ENCODE results near the gene CMC1. TPM values are rescaled to one million over a fixed set of nuclear protein-coding genes. Genes with fewer than 3 reads are reported as not detected.

CMC1 gene
- total RNA-seq, 1 experiment from 2014 or later, result 29.9 TPM

DNA sequence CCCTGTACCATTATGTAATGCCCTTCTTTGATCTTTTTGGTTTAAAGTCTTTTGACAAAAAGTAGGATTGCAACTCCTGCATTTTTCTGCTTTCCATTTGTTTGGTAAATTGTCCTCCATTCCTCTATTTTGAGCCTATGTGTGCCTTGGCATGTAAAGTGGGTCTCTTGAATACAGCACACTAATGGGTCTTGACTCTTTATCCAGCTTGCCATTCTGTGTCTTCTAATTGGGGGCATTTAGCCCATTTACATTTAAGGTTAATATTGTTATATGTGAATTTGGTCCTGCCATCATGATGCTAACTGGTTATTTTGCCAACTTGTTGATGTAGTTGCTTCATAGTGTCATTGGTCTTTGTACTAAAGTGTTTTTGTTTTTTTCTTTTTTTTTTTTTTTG, 32.4 kb downstream of the CMC1 start:
- Histone ChIP-seq H3K9me3 (ENCODE audit: low read length) (peaks cover 7% of the 10 kb centered on the region; the same call in 1 of the 2 replicates), H3K4me1 (ENCODE audit: low read length) (peaks cover 9% of the 10 kb centered on the region), H3K79me2 (ENCODE audit: low read length) (peaks cover 62% of the 10 kb centered on the region), H3K4me2 (ENCODE audit: low read depth, low read length, poor library complexity, severe bottlenecking) (no peak overlapping the region), H3K27ac (ENCODE audit: low read length) (no peak overlapping the region), H4K20me1 (ENCODE audit: insufficient read depth, low read depth, low read length) (no peaks in the 10 kb centered on the region), H3K27me3 (ENCODE audit: low read length) (no peaks in the 10 kb centered on the region), H2AFZ (ENCODE audit: low read length) (no peak overlapping the region), H3K9me2 (replicated peaks; ENCODE audit: insufficient read depth, low read length) (no peaks in the 10 kb centered on the region), H3K9ac (ENCODE audit: low read length) (no peak overlapping the region), H3K36me3 (ENCODE audit: insufficient read depth, low read length) (peaks cover 48% of the 10 kb centered on the region), H3K4me3 (ENCODE audit: low read length) (no peak overlapping the region)
- DNase-seq, result no peak

DNA sequence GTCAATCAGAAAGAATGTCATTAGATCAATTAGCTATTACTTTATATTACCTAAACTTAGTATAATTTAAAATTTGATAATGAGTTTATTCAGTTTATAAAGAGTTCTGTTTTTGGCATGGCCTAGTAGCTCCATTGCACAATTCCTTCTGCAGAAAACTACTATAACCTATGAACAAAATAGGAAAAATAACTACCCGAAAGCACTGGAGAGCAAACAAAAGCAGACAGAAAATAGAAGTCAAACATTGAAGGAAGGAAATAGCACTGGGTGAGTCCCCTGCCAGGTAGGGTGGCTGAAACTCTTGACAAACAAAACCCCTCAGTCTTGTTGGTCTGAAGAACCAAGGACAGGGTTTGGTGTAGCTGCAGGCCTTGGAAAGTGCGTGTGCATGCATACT, 37.5 kb downstream of the CMC1 start:
- no peaks in the 10 kb centered on the region for H3K9me3 ChIP-seq (ENCODE audit: low read length)
- H3K9ac ChIP-seq (ENCODE audit: low read length), result no peak overlapping the region
- H3K27me3 ChIP-seq (ENCODE audit: low read length), result no peaks in the 10 kb centered on the region
- H3K36me3 ChIP-seq (ENCODE audit: insufficient read depth, low read length), result peaks cover 15% of the 10 kb centered on the region; the same call in 1 of the 2 replicates
- no peak overlapping the region for H2AFZ ChIP-seq (ENCODE audit: low read length)
- no peaks in the 10 kb centered on the region for H4K20me1 ChIP-seq (ENCODE audit: insufficient read depth, low read depth, low read length)
- H3K27ac ChIP-seq (ENCODE audit: low read length), result no peak overlapping the region
- H3K79me2 ChIP-seq (ENCODE audit: low read length), result peaks cover 66% of the 10 kb centered on the region
- H3K9me2 ChIP-seq (replicated peaks; ENCODE audit: insufficient read depth, low read length), result no peaks in the 10 kb centered on the region
- H3K4me2 ChIP-seq (ENCODE audit: low read depth, low read length, poor library complexity, severe bottlenecking), result no peak overlapping the region
- no peak for DNase-seq
- H3K4me1 ChIP-seq (ENCODE audit: low read length), result peaks cover 9% of the 10 kb centered on the region
- no peak overlapping the region for H3K4me3 ChIP-seq (ENCODE audit: low read length)

DNA sequence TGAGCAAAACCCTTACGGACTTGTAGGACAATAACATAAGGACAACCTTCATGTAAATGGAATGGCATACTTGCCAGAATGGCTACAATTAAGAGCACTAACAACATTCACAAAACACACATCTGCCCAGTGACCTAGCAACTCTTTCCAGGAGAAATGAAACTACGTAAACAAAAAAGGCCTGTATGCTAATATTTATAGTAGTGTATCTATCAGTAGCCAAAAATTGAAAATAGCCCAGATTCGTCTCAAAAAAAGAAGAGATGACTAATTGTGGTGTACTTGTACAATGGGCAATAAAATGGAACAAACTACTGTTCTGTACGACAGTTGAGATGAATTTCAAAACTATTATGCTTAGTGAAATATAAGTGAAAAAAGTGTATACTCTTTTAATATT, 38.4 kb downstream of the CMC1 start:
- Histone ChIP-seq H3K9me3 (ENCODE audit: low read length) (no peaks in the 10 kb centered on the region), H2AFZ (ENCODE audit: low read length) (no peak overlapping the region), H3K9ac (ENCODE audit: low read length) (no peak overlapping the region), H3K27ac (ENCODE audit: low read length) (no peak overlapping the region), H3K4me1 (ENCODE audit: low read length) (peaks cover 9% of the 10 kb centered on the region), H4K20me1 (ENCODE audit: insufficient read depth, low read depth, low read length) (no peaks in the 10 kb centered on the region), H3K36me3 (ENCODE audit: insufficient read depth, low read length) (peaks cover 14% of the 10 kb centered on the region; the same call in 1 of the 2 replicates), H3K4me2 (ENCODE audit: low read depth, low read length, poor library complexity, severe bottlenecking) (no peak overlapping the region), H3K79me2 (ENCODE audit: low read length) (peaks cover 63% of the 10 kb centered on the region), H3K9me2 (replicated peaks; ENCODE audit: insufficient read depth, low read length) (no peaks in the 10 kb centered on the region), H3K27me3 (ENCODE audit: low read length) (no peaks in the 10 kb centered on the region), H3K4me3 (ENCODE audit: low read length) (no peak overlapping the region)
- no peak for DNase-seq

DNA sequence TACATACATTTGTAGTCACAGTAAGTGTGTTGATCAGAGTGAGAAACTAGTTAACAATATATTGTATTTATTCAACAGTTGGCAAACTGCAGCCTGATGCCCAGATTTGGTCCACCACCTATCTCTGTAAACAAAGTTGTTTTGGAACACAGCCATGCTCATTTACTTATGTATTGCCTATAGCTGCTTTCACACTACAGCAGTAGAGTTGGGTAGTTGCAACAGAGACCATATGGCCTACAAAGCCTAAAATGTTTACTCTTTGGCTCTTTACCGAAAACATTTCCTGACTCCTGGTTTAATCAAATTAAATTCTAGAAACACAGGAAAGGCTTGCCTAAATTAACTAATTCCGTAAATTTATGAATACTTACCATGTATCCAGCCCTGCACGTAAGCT, 39.4 kb downstream of the CMC1 start:
- DNase-seq, result no peak
- Histone ChIP-seq H3K36me3 (ENCODE audit: insufficient read depth, low read length) (0 out of 2 replicates have a peak, but pooled peaks cover 4% of the 10 kb centered on the region), H3K9me3 (ENCODE audit: low read length) (no peaks in the 10 kb centered on the region)

DNA sequence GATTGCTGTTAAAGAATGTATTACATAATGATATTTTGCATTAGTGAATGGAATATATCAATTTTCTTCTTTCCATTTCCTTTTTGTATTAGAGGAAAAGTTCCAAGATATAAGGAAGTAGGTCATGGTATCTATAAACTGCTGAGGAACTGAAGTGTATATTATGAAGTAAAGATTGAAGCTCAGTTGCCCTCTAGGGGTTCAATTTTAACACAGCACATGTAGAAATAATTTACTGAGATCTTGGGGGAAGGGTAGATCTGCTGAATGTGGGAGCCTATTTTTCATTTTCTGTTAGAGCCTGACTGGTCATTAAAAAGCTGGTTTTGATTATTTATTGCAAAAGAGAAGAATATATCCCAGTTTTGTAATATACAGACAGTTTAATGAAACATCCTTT, 45.2 kb downstream of the CMC1 start:
- peaks cover 51% of the 10 kb centered on the region for H3K79me2 ChIP-seq (ENCODE audit: low read length)
- H2AFZ ChIP-seq (ENCODE audit: low read length), result no peak overlapping the region
- no peaks in the 10 kb centered on the region for H4K20me1 ChIP-seq (ENCODE audit: insufficient read depth, low read depth, low read length)
- no peak overlapping the region for H3K27ac ChIP-seq (ENCODE audit: low read length)
- H3K9me2 ChIP-seq (replicated peaks; ENCODE audit: insufficient read depth, low read length), result no peaks in the 10 kb centered on the region
- peaks cover 12% of the 10 kb centered on the region; the same call in 1 of the 2 replicates for H3K36me3 ChIP-seq (ENCODE audit: insufficient read depth, low read length)
- peak overlapping the region; percentile 5 for H3K4me2 ChIP-seq (ENCODE audit: low read depth, low read length, poor library complexity, severe bottlenecking)
- H3K4me1 ChIP-seq (ENCODE audit: low read length), result peaks cover 13% of the 10 kb centered on the region
- no peaks in the 10 kb centered on the region for H3K9me3 ChIP-seq (ENCODE audit: low read length)
- peak; percentile 80 for DNase-seq
- no peaks in the 10 kb centered on the region for H3K27me3 ChIP-seq (ENCODE audit: low read length)
- no peak overlapping the region for H3K4me3 ChIP-seq (ENCODE audit: low read length)
- H3K9ac ChIP-seq (ENCODE audit: low read length), result no peak overlapping the region

More for the DNA sequence above, 39.4 kb downstream of the CMC1 start:
- Histone ChIP-seq H3K27ac (ENCODE audit: low read length) (no peak overlapping the region), H3K9me2 (replicated peaks; ENCODE audit: insufficient read depth, low read length) (no peaks in the 10 kb centered on the region), H3K4me1 (ENCODE audit: low read length) (peaks cover 7% of the 10 kb centered on the region), H3K4me2 (ENCODE audit: low read depth, low read length, poor library complexity, severe bottlenecking) (no peak overlapping the region), H3K27me3 (ENCODE audit: low read length) (no peaks in the 10 kb centered on the region), H3K9ac (ENCODE audit: low read length) (no peak overlapping the region), H3K4me3 (ENCODE audit: low read length) (no peak overlapping the region), H2AFZ (ENCODE audit: low read length) (no peak overlapping the region), H3K79me2 (ENCODE audit: low read length) (peaks cover 59% of the 10 kb centered on the region), H4K20me1 (ENCODE audit: insufficient read depth, low read depth, low read length) (no peaks in the 10 kb centered on the region)

DNA sequence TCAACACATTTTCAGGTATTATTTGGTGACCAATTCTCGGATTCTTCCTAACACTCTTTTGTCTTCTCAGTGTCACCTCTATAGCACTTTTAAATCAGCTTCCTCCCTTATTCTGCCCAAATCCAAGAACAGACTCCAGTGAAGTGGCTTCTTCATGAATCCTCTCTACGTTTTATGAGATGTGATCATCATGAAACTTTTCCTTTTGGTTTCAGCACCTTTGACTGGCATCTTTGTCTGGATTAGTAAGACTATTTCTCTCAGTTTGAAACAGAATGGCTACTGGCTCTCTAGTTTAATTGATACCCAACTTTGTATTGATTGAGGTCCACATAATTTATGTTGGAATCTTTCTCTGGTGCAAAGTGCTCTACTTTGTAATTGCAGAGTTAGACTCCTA, 45.6 kb downstream of the CMC1 start:
- Histone ChIP-seq H3K4me3 (ENCODE audit: low read length) (no peak overlapping the region), H2AFZ (ENCODE audit: low read length) (no peak overlapping the region), H3K79me2 (ENCODE audit: low read length) (peaks cover 54% of the 10 kb centered on the region), H3K9me2 (replicated peaks; ENCODE audit: insufficient read depth, low read length) (no peaks in the 10 kb centered on the region), H3K36me3 (ENCODE audit: insufficient read depth, low read length) (peaks cover 15% of the 10 kb centered on the region; the same call in 1 of the 2 replicates), H3K9ac (ENCODE audit: low read length) (no peak overlapping the region), H3K27ac (ENCODE audit: low read length) (no peak overlapping the region), H3K9me3 (ENCODE audit: low read length) (no peaks in the 10 kb centered on the region), H4K20me1 (ENCODE audit: insufficient read depth, low read depth, low read length) (no peaks in the 10 kb centered on the region), H3K4me1 (ENCODE audit: low read length) (peaks cover 13% of the 10 kb centered on the region), H3K4me2 (ENCODE audit: low read depth, low read length, poor library complexity, severe bottlenecking) (peak overlapping the region; percentile 5), H3K27me3 (ENCODE audit: low read length) (no peaks in the 10 kb centered on the region)
- DNase-seq, result no peak

DNA sequence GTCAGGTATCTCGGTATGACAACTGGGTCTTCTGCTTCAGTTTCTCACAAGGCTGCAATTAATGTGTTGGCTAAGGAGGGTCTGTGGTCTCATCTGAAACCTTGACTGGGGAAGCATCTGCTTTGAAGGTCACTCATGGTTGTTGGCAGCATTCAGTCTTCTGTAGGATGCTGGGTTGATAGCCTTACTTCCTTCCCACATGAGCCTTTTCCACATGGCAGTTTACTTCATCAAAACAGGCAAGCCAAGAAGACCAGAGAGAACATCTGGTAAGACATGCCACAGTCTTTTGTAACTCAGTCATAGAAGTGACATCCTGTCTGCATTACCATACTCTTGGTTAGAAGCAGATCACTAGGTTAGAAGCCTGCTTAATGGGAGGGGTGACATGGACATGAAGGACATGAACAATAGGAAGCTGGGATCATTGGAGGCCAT, 49.5 kb downstream of the CMC1 start:
- H3K9me2 ChIP-seq (replicated peaks; ENCODE audit: insufficient read depth, low read length), result no peaks in the 10 kb centered on the region
- H4K20me1 ChIP-seq (ENCODE audit: insufficient read depth, low read depth, low read length), result no peaks in the 10 kb centered on the region
- no peak overlapping the region for H3K9ac ChIP-seq (ENCODE audit: low read length)
- H3K36me3 ChIP-seq (ENCODE audit: insufficient read depth, low read length), result peaks cover 19% of the 10 kb centered on the region; the same call in 1 of the 2 replicates
- no peak overlapping the region for H2AFZ ChIP-seq (ENCODE audit: low read length)
- no peak overlapping the region for H3K27ac ChIP-seq (ENCODE audit: low read length)
- H3K4me3 ChIP-seq (ENCODE audit: low read length), result no peak overlapping the region
- peaks cover 24% of the 10 kb centered on the region for H3K4me1 ChIP-seq (ENCODE audit: low read length)
- no peak for DNase-seq
- no peak overlapping the region for H3K4me2 ChIP-seq (ENCODE audit: low read depth, low read length, poor library complexity, severe bottlenecking)
- H3K9me3 ChIP-seq (ENCODE audit: low read length), result no peaks in the 10 kb centered on the region
- no peaks in the 10 kb centered on the region for H3K27me3 ChIP-seq (ENCODE audit: low read length)
- peaks cover 67% of the 10 kb centered on the region for H3K79me2 ChIP-seq (ENCODE audit: low read length)

DNA sequence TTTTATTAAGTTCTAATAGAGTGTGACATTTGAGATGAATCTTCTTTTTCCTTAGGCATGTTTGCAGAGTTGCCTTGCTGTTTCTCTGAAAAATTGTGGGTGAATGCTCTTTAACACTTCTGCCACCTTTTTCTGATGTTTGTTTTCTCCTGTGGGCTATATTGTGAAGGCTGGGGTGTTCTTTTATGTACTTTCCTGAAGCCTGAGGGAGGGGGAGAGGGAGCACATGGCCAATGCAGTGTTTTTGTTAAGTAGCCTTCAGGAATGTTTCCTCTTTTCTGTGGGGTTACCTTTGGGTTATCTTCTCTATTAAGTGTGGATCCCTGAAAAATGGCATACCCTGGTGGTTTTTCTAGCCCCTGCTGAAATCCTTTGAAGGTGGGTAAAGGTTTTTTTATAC, 50.2 kb downstream of the CMC1 start:
- Histone ChIP-seq H3K27me3 (ENCODE audit: low read length) (no peaks in the 10 kb centered on the region), H3K27ac (ENCODE audit: low read length) (no peak overlapping the region), H3K4me2 (ENCODE audit: low read depth, low read length, poor library complexity, severe bottlenecking) (no peak overlapping the region), H3K4me1 (ENCODE audit: low read length) (peaks cover 20% of the 10 kb centered on the region), H3K4me3 (ENCODE audit: low read length) (no peak overlapping the region), H4K20me1 (ENCODE audit: insufficient read depth, low read depth, low read length) (no peaks in the 10 kb centered on the region), H3K9me3 (ENCODE audit: low read length) (no peaks in the 10 kb centered on the region), H3K9me2 (replicated peaks; ENCODE audit: insufficient read depth, low read length) (no peaks in the 10 kb centered on the region), H3K36me3 (ENCODE audit: insufficient read depth, low read length) (peaks cover 19% of the 10 kb centered on the region; the same call in 1 of the 2 replicates), H3K9ac (ENCODE audit: low read length) (no peak overlapping the region), H3K79me2 (ENCODE audit: low read length) (peaks cover 70% of the 10 kb centered on the region), H2AFZ (ENCODE audit: low read length) (no peak overlapping the region)
- DNase-seq, result no peak
